Right forelimb (tissue), 1 donor: ENCODE measurements around the gene PDE6D.
A peak's percentile ranks its signal among the peaks of the same experiment; 100 is the strongest.

Experiments
- DNase-seq: peaks from one replicate; pipeline ENCODE4 v3.0.0-alpha.2; 2018

PDE6D gene

GRCh38 chr2:231780909-231781797 lies at the start of gene PDE6D:
Gene PDE6D (minus strand): TSS chr2:231781282. CDS start chr2:231781114, 168 bp downstream.
- peak; percentile 99 for DNase-seq

DNA sequence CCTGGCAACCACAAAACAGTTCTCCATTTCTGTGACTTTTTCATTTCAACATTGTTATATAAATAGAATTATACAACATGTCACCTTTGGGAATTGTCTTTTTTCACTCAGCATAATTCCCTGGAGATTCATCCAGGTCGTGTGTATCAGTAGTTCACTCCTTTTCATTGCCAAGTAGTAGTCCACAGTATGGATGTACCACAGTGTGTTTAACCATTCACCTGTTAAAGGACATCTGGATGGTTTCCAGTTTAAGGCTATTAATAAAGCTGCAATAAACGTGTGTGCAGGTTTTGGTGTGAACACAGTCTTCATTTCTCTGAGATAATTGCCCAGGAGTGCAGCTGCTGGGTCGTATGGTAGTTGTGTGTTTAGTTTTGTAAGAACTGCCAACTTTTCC lies 40.8 kb upstream of the PDE6D start:
- DNase-seq: no peak

GRCh38 chr2:231820786-231821303 lies 39.8 kb upstream of the PDE6D start:
- no peak for DNase-seq

DNA sequence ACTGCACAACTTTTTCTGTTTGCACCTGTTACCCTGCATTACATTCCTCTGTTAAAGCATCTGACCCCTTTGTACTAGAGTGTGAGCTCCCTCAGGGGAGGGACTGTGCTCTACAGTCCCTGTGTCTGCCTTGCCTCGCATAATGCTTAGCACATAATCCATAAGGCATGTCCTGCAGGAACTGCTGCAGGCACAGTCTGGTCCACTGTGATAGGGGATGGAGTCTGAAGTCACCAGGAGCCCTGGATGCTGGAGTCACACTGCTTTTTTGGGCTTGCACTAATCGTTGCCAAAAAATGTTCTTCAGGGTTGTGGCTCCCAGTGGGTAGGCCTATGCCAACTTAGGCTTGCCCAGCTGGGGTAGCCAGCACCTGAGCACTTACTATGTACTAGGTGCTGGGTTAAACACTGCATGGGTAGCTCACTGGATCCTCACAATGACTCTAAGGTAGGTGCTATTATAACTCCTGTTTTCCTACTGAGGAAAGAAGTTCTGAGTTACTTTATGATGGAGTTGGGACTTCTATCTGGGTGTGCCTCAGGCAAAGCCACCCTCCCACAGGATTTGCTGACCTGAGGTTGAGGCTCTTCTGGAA lies 38.5 kb upstream of the PDE6D start:
- DNase-seq: no peak

DNA sequence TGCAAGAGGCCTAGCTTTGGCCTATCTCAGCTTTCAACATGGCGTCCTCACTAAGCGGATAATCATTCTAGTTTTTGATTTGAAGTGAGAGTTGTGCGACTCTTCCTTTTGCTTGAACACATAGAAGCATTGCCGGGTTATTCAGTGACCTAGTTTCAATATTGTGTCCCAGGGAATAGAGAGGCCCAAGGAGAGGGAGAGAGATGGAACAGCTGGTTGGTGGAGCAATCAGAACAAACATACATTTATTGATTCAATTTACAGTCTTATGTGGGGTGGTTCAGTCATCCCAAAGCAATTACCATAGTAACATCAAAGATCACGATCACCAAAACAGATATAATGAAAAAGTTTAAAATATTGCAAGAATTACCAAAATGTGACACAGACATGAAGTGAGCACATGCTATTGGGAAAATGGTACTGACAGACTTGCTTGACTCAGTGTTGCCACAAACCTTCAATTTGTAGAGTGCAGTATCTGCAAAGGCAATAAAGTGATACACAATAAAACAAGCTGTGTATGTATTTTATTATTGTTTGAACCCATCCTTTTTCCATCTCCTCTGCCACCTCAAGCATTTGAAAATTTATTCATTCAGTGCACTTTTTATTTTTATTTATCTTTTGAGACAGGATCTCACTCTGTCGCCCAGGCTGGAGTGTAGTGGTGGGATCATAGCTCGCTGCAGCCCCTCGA lies 35.4 kb upstream of the PDE6D start:
- DNase-seq: no peak

DNA sequence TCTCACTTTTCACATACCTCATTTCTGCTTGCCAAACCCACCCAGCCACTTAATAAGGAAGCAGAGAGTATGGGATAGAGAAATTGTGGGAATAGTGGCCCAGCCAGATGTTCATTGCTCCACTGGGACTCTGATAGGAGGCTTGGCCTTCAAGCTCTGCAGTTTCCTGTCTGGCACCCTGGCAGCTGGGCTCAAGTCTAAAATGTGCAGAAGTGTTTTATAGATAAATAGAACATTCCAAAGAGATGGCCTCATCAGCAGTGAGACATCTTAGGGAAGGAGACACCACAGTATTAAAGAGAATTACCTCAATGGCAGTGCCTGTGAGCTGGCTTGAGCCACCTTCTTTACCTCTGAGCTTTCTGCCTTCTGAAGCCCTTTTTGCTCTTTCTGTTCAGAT lies 29.8 kb upstream of the PDE6D start:
- no peak for DNase-seq

- no peak for DNase-seq
These were observed 25.9 kb upstream of the PDE6D start for GRCh38 chr2:231807020-231807419.

GRCh38 chr2:231803501-231804138 lies 22.5 kb upstream of the PDE6D start:
- no peak for DNase-seq

- no peak for DNase-seq
These were observed 19.5 kb upstream of the PDE6D start for GRCh38 chr2:231800493-231801091.

DNA sequence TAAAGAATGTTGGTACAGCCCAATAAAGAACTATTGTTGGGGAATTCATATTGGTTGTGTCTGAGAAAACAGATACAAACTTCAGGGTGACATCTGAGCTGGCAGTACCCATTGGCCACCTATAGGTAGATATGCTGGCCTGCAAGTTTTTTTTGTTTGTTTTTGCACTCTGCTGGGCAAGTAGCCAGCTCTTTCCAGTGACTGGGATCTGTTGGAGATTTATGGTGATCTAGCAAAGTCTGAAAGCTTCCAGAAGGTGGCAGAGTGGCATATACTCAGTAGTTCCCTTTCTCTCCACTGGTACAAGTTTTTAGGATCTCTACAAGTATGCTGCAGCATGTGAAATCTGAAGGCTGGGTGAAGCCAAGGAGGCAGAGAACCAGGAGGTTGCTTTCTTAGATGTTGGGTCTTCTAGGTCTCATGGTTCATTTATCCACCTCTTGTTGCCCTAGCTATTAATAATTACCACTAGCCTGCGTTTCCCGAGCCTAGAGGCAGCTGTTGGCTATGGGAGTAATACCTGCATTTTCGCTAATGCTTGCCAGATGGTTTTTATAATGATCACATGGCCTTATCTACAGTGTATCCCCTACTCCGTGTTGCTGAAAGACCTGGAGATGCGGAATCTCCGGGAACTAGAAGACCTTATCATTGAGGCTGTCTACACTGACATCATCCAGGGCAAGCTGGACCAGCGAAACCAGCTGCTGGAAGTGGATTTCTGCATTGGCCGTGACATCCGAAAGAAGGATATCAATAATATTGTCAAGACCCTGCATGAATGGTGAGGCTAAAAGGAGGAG lies 14.6 kb upstream of the PDE6D start:
- DNase-seq: no peak

- no peak for DNase-seq
These were observed 13.3 kb upstream of the PDE6D start for GRCh38 chr2:231794383-231794782.

GRCh38 chr2:231791107-231791506 lies 10.0 kb upstream of the PDE6D start:
- DNase-seq: no peak

DNA sequence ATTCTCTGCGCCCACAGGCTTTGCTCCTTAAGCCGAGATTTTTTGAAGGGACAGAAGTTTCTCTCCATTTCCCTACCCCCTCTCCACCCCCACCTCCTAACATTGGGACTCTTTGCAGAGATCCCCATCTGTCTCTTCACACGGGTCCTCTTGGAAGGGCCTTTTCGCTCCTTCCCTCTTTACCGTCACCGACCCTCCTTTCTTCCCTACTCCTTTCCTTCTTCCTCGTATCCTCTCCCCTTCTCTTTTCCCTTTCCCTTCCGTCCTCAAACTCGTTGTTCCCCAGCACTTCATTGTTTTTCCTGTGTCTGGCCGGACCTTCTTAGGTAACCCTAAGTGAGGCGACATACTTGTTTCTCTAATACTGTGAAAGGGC lies 5.8 kb upstream of the PDE6D start:
- no peak for DNase-seq

GRCh38 chr2:231786177-231786916 lies 5.3 kb upstream of the PDE6D start, which contains the start of gene COPS7B:
Gene COPS7B (plus strand): TSS chr2:231786445. CDS start chr2:231788571, 2,126 bp downstream.
- DNase-seq: peak; percentile 91

- no peak for DNase-seq
These were observed 4.7 kb upstream of the PDE6D start for GRCh38 chr2:231785822-231786176.

DNA sequence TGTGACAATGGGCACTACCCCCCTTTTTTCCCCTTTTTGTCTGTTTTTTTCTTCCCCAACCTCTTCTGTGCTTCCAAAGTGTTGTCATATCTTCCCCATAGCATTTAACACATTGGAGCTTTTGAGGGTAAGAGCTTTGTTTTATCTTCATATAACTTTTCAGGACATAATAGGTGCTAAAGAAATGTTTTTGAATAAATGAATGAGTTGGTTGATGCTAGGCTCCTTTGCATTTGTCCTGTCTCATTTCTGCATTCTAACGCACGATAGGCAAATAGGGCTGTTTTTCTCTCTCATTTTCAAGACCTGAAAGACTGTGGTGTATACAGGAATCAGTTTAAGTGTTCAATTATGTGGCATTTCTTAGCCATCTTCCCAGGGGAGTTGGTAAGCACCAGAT lies 4.3 kb upstream of the PDE6D start:
- DNase-seq: no peak

GRCh38 chr2:231781798-231782726 lies 980 bp upstream of the PDE6D start:
- peak; percentile 46 for DNase-seq

DNA sequence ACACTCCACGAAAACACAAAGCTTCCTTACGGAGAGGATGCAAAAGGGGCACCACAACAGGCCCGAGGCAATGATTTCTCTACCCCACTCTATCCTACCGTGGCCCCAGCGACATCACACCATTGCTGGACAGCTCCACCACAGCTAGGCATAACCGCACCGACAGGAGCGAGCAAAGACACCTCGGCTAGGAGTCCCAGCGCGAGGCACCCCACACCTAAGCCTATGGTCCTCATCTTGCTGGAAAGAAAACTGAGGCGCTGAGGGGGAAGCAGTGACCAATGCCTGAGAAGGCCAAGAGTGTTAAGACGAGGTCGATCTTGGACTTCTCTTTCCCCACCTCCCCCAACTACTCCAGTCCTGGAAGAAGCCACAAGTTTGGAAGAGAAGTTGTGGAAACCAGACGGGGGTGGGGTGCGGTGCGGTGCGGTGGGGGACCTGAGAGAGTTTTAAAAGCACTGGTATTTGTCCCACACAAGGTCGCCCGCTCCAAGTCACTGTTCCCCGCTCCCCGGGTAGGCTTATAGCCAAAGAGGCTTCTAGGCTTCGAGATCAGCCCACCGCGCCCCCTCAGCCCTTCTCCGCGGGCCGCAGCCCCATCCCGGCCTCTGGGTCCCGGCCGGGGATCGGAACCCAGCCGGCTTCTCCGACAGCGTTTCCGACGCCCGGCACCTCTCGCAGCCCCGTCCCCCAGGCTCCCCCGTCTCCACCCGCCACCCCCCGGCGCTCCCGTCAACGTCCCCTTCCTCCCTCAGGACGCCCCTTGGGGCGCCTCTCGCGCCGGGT lies 766 bp downstream of the PDE6D start:
- peak; percentile 46 for DNase-seq
